ENCODE results near the gene ATP10B.

DNA sequence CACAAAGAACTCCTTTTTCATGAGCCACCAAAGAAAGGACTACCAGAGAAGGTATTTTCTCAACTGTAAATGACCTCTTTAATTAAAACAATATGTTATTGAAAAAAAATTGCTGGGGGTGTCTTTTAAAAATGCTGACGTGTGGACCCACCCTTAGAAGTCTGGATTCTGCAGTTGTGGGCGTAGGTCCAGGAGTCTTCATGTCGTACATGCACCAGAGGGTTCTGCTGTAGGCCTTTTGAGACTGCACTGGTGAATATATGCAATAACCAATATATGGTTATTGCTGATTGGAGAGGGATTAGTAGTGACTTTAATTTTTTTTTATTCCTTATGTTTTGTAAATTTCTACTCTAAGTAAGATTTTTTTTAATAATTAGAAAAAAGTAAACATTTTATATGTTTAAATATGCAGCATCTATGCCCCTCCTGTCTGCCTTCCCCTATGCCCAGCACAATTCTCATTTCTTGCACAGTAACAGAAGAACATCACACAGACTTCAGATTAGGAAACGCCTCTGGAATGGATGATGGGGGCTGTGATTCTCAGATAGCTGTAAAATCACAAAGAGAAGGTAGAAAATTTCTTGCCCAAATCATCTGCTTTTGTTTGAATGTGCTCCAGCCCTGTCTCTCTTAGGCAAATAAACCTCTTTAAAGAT lies 328.4 kb downstream of the ATP10B start:
- TF ChIP-seq, protein P1, sequence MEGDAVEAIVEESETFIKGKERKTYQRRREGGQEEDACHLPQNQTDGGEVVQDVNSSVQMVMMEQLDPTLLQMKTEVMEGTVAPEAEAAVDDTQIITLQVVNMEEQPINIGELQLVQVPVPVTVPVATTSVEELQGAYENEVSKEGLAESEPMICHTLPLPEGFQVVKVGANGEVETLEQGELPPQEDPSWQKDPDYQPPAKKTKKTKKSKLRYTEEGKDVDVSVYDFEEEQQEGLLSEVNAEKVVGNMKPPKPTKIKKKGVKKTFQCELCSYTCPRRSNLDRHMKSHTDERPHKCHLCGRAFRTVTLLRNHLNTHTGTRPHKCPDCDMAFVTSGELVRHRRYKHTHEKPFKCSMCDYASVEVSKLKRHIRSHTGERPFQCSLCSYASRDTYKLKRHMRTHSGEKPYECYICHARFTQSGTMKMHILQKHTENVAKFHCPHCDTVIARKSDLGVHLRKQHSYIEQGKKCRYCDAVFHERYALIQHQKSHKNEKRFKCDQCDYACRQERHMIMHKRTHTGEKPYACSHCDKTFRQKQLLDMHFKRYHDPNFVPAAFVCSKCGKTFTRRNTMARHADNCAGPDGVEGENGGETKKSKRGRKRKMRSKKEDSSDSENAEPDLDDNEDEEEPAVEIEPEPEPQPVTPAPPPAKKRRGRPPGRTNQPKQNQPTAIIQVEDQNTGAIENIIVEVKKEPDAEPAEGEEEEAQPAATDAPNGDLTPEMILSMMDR (IDR thresholded peaks at IDR 0.05): no peak
- no peak for TF ChIP-seq POLR2A (IDR thresholded peaks at IDR 0.05)
